ENCODE measurements around the gene RAB26.
"Not testable (repeated sequence)": the region's sequence is repeated elsewhere in the genome, so short reads cannot be mapped to it uniquely, and the experiment has no call there.

Gene RAB26

GRCh38 chr16:2117341-2117740 lies 31.1 kb upstream of the RAB26 start:
- not testable (repeated sequence) for DNase-seq (ENCODE audit: low read depth, low spot score)

DNA sequence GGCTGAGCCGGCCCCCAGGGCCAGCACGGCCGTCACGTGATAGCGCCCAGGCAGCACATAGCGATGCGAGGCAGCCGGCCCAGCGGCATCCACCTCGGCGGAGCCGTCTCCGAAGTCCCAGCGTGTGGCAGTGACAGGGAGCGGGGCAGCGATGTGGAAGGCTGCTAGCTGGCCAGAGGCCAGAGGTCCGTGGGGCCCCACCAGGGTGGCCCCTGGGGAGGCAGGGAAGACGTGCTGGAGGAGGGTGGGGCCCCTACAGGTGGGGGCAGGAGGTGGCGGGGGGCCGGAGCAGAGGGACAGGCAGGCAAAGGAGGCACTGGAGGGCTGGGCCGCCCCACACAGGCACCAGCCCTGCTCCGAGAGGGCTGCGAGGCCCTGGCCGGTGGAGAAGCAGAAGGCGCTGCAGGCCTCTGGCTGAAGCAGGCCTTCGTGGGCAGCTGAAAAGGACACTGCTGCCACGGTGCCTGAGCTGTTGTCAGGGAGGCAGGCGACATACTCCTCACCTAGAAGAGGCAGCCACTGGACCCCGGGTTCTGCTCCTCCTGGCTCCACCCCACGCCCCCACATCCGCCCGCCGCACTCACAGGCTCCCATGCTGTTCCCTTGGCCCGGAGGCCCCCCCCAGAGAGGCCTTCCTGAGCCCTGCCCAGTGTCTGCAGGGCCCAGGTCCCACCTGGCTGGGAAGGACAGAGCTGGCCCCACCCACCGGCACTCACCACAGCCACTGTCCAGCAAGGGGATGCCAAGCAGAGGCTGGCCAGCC lies 30.3 kb upstream of the RAB26 start:
- not testable (repeated sequence) for DNase-seq (ENCODE audit: low read depth, low spot score)

- DNase-seq (ENCODE audit: low read depth, low spot score), result not testable (repeated sequence)
These were observed 27.1 kb upstream of the RAB26 start for GRCh38 chr16:2121325-2121724.

- no peak for DNase-seq (ENCODE audit: low read depth, low spot score)
These were observed 26.6 kb upstream of the RAB26 start for GRCh38 chr16:2121853-2122252.

DNA sequence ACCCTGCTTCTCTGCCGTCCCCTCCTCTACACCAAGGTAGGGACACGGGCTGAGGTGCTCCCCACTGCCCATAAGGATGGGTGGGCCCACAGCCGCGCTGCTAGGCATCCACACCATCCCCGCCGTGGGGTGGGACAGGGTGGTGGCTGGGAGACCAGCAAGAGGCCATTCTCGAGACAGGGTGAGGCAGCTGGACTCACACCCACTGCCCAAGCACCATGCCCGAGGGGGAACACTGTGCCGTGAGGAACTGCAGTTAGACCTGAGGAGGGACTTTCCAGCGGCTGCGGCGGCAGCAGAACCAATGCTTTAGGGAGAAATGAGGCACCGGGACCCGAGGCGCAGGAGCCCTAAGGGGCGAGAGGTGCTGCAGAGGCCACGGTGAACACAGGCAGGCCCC lies 26.0 kb upstream of the RAB26 start:
- DNase-seq (ENCODE audit: low read depth, low spot score), result no peak

DNA sequence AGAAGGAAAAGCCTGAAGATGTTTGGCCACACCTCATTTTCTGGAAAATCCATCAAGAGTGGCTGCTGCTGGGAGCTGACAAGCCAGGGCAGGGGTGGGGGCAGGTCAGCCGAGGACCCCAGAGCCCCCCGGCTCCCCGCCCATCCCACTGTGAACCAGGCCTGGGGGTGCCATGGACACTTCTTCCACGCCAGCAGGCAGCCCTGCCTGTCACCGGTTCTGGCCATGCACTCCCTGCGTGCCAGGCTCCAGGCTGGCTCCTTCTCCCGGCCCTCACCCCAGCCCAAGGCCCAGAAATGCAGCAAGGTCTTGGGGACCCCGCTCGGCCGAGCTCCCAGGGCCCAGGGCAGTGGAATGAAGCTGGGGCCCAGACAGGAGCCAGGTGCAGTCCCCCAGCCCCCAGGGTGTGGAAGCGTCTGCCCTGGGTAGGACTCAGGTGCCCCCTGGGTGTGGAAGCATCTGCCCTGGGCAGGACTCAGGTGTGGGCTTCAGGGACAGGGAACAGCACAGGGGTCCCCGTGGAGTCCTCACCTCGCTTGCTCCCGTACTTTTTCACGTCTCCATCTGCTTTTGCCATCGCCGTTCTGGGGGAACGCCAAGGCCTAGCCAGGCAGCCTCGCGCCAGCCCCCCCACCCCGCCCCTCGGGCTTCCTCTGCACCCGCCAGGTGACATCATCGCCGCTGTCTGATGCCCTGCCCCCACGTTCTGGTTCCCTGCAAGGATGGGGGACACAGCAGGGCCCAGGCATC lies 25.3 kb upstream of the RAB26 start:
- not testable (repeated sequence) for DNase-seq (ENCODE audit: low read depth, low spot score)

- DNase-seq (ENCODE audit: low read depth, low spot score), result not testable (repeated sequence)
These were observed 24.6 kb upstream of the RAB26 start for GRCh38 chr16:2123706-2124376.

DNA sequence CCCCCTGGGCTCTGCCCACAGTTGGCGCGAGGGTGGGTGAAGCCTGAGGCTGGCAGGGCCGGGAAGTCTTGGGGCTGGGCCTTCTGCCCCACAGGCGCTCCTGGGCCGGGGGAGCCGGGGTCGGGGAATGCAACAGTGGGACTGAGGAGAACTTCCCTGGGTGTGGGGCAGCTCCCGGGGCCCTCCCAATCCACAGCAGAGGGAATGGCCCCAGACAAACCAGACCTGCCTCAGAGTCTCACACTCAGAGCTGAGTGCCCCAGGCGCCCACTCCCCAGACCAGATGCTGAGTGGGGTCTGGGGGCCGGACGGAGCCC lies 24.1 kb upstream of the RAB26 start:
- DNase-seq (ENCODE audit: low read depth, low spot score), result not testable (repeated sequence)

DNA sequence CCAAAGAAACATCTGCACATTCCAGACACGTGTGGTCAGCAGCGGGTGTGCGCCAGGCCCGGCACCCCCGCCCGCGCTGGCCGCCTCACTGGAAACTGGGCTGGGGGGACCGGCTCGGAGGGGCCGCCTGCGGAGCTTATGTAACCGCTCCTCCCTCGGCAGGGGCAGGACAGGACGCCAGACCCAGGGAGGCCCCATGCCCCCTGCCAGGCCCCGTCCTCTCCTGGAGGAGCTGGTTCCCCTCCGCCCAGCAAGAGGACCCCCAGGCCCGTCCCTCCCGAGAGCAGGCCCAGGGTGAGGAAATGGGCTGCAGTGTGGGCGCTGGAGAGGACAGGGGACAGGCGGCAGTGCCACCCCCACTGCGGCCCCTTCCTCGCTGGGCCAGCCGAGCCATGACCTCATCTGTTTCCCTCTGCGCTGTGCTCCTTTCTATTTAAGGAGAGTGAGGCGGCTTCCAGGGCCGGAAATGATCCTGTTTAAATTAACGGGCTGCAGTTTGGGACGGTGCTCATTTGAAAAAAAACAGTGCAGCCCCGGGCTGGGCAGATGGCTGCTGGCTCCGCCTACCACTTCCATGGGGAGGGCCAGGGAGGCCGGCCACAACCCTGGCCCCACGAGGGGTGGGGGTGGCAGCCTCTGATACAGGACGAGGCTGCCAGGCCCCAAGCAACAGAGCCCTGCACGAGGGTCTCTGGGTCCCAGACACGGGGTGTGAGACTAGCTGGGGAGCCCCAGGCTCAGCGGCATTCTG lies 23.6 kb upstream of the RAB26 start:
- DNase-seq (ENCODE audit: low read depth, low spot score), result not testable (repeated sequence)

- not testable (repeated sequence) for DNase-seq (ENCODE audit: low read depth, low spot score)
These were observed 22.8 kb upstream of the RAB26 start for GRCh38 chr16:2125609-2126008.

DNA sequence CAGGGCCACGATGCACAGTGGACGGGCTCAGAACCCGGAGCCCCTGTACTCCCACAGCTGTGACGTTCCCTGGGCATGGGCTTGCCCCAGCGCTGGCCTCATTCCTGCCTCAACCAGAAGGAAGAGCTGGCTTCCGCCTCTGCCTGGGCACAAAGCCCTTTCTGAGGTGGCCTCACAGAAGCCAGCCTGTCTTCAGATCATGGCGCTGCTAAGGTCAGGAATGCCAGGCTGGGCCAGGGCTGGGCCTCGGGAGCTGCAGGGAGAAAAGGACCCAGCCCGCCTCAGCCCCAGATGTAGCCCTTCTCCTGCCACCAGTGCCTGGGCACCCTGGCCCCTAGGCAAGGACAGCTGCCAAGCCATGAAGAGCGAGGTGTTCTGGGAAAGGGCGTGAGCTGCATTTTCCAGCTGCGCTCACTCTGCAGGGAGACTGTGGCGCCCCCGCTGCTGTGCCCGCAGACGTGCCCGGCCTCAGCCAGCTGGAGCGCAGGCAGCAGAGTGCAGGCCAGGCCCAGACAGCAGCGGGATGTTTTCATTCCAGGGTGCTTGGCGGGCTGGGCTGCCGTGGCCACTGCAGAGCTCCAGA lies 22.2 kb upstream of the RAB26 start:
- DNase-seq (ENCODE audit: low read depth, low spot score), result not testable (repeated sequence)

DNA sequence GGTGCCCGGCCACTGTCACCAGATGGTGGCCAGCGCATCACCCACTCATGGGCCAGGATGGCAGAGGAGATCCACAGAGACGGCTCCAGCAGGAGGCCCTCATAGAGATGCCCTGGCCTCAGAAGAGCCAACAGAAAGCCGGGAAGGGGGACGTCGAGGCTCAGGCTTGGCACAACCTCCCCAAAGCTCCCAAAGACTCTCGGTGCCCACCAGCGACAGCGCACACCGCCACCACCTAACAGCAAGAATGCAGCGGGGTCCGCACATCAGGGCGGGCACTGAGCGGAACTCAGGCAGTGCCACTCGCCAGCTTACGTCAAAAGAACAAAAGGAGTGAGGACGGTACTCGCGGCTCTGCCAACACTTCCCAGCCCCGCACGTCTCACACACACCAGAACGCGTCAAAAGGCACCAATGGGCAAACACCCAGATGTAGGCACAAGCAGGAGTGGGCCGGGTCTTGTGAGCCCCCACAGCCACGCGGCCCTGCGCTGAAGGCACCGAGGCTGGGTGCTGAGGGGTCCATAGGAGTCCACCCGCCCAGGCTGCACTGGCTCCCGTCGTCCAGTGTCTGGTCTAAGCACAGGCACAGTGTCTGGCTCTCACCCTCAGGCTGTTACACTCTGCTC lies 21.4 kb upstream of the RAB26 start:
- not testable (repeated sequence) for DNase-seq (ENCODE audit: low read depth, low spot score)

- DNase-seq (ENCODE audit: low read depth, low spot score), result not testable (repeated sequence)
These were observed 20.7 kb upstream of the RAB26 start for GRCh38 chr16:2127630-2128280.

- DNase-seq (ENCODE audit: low read depth, low spot score), result not testable (repeated sequence)
These were observed 19.2 kb upstream of the RAB26 start for GRCh38 chr16:2129251-2129650.

DNA sequence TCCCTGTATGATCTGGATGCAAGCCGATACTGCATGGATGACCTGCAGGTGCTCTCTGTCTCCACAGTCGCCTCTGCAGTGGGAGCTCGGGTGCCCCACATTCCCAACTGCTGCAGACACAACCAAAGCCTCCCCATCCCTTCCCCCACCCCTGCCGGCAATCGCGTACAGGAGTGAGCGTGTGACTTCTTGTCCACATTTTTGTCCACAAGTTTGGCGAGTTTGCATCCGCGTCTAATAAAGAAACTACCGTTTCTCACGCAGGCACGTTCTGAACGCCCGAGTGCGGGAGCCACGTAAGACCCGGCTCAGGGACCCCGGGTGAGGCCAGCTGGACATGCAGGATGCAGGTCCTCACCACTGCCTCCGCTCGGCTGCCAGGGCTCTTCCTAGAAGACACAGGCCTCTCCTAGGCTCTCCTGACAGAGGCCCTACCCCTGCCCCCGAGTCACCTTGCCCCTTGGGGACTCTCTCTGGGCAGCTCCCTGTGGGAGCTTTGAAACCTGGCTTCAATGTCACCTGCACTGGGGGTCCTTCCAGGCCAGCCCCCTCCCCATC lies 18.5 kb upstream of the RAB26 start:
- DNase-seq (ENCODE audit: low read depth, low spot score), result not testable (repeated sequence)

- DNase-seq (ENCODE audit: low read depth, low spot score), result not testable (repeated sequence)
These were observed 14.6 kb upstream of the RAB26 start for GRCh38 chr16:2133797-2134196.

DNA sequence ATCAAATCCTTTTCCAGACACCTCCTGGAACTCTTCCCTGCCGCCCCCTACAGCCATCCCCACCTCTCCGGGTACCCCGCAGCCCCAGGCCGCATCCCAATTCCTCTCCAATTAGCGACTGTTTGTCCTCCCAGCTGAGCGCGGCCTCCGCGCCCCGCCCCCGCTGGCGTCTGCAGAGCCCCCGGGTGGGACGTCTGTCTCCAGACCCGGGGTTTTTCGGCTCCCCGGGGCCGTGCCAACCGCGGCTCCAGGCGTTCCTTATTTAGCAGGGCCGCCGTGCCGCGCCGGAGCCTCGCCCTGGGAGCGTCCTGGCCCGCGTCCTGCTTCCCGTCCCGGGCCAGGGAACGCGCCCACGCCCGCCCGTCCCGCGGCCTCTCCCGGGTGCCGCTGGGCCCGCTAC lies 13.4 kb upstream of the RAB26 start:
- DNase-seq (ENCODE audit: low read depth, low spot score), result not testable (repeated sequence)

- peak; percentile 96 for DNase-seq (ENCODE audit: low read depth, low spot score)
These were observed 12.5 kb upstream of the RAB26 start, which contains the start of gene PKD1 for GRCh38 chr16:2135770-2136490. Gene PKD1, minus strand, starts transcription at chr16:2135898. Its CDS starts 209 bp downstream, at chr16:2135689.

All from activated naive CD8-positive, alpha-beta T cell treated with anti-CD3 and anti-CD28 coated beads, Interleukin-2, amount 50 U/mL, for 16 hours (primary cell).